HG02642 (cell line): Measurements from ENCODE around the gene MAP1B.

Source experiments
- ATAC-seq: cut with Tn5 transposase; IDR thresholded peaks from one replicate; pipeline ENCODE4 v1.9.1; 2021; ENCODE audit warnings: mild to moderate bottlenecking; ENCODE audit not compliant: unreplicated experiment, poor library complexity

The MAP1B gene

DNA sequence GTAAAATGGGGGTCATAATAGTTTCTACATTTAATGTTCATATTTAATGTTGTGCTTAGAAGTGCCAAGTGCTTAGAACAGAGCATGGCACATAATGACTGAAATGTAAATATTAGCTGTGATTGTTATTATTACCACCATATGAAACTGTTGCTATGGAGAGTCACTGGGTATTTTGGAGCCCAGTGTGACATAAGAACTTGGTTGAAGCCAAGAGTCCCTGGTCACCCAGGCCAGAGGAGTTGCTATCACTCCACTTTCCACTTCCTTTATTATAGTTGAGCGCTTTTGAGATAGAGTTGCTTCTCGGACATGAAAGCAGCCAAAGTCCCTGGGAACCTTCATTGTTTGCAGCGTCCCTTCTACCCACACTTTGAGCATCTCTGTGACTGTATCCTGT lies 77.1 kb downstream of the MAP1B start:
- ATAC-seq = no peak

DNA sequence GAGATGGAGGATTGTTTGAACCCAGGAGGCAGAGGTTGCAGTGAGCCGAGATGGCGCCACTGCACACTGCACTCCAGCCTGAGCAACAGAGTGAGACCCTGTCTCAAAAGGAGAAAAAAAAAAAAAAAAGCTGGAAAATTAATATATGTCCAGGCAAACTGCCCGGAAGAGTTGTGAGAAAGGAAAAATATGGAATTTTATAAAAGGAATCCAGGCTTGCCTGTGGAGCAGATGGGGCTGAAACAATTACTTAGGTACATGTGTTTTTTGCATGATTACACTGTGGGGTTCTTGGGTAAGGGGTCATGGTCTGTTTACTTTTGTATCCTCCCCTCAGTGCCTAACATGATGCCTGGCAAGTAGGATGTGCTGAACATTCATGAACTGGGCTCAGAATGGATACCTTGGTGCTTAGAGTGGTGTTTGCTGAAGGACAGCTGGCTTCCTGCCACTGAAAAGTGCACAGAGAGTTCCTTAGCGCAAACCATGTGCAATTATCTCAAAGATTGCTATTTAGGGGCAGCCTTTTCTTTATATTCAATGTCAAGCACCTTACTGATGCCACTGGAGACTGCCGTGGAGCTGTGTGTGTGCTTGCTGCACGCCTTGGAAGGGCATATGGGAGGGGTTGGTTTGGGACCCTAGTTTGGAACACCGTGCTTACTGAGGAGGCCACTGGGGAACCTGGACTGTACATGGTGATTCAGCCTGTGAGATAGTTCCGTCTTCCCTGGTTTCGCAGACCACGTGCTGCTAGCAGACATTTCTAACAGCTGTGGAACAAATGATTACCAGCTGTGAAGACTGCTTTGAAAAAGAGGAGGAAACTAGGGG lies 78.4 kb downstream of the MAP1B start:
- no peak for ATAC-seq

- ATAC-seq = no peak
Observed at GRCh38 chr5:72187388-72188075, 80.3 kb downstream of the MAP1B start.

GRCh38 chr5:72188166-72188565 lies 80.9 kb downstream of the MAP1B start:
- ATAC-seq = no peak

- ATAC-seq = no peak
Observed at GRCh38 chr5:72189146-72189545, 81.9 kb downstream of the MAP1B start.

- no peak for ATAC-seq
Observed at GRCh38 chr5:72191404-72191803, 84.1 kb downstream of the MAP1B start.

DNA sequence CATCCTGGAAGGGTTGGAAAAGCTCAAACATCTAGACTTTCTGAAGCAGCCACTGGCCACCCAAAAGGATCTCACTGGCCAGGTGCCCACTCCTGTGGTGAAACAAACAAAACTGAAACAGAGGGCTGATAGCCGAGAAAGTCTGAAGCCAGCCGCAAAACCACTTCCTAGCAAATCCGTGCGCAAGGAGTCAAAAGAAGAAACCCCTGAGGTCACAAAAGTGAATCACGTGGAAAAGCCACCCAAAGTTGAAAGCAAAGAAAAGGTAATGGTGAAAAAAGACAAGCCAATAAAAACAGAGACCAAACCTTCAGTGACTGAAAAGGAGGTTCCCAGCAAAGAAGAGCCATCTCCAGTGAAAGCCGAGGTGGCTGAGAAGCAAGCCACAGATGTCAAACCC lies 87.6 kb downstream of the MAP1B start:
- peak; percentile 92 for ATAC-seq

DNA sequence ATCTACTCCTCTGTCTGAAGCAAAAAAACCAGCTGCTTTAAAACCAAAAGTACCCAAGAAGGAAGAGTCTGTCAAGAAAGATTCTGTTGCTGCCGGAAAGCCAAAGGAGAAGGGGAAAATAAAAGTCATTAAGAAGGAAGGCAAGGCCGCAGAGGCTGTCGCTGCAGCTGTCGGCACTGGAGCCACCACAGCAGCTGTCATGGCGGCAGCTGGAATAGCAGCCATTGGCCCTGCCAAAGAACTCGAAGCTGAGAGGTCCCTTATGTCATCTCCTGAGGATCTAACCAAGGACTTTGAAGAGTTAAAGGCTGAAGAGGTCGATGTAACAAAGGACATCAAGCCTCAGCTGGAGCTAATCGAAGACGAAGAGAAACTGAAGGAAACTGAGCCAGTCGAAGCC lies 88.3 kb downstream of the MAP1B start:
- no peak for ATAC-seq

DNA sequence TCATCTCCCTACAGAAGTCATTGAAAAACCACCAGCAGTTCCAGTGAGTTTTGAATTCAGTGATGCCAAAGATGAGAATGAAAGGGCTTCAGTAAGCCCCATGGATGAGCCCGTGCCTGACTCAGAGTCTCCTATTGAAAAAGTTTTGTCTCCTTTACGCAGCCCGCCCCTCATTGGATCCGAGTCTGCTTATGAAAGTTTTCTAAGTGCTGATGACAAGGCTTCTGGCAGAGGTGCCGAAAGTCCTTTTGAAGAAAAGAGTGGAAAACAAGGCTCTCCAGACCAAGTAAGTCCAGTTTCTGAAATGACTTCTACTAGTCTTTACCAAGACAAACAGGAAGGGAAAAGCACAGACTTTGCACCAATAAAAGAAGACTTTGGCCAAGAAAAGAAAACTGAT lies 90.1 kb downstream of the MAP1B start:
- no peak for ATAC-seq

DNA sequence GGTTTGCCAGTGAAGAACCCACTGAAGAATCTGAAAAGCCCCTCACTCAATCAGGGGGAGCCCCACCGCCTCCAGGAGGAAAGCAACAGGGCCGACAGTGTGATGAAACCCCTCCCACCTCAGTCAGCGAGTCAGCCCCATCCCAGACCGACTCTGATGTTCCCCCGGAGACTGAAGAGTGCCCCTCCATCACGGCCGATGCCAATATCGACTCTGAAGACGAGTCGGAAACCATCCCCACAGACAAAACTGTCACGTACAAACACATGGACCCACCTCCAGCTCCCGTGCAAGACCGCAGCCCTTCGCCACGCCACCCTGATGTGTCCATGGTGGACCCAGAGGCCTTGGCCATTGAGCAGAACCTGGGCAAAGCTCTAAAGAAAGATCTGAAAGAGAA lies 92.4 kb downstream of the MAP1B start:
- ATAC-seq = no peak

- ATAC-seq = no peak
Observed at GRCh38 chr5:72202331-72202825, 95.1 kb downstream of the MAP1B start.

DNA sequence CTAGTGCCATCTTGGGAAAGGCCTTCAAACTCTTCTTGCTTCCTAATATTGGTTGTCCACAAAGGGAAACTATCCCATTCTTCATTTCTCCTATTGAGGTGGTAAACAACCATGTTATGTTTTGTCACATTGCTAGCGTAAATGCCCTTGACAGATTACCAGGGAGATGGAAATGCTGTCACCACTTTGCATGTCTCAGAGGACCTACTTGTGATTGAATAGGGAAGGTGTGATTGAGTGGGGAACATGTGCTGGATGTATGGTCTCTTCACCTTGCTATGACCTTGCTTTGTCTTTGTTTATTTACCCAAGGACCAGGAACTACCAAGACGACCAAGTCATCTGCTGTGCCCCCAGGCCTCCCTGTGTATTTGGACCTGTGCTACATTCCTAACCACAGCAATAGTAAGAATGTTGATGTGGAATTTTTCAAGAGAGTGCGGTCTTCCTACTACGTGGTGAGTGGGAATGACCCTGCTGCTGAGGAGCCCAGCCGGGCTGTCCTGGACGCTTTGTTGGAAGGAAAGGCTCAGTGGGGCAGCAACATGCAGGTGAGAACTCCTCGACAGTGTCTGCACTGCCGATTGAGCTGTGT lies 96.1 kb downstream of the MAP1B start:
- ATAC-seq = no peak

DNA sequence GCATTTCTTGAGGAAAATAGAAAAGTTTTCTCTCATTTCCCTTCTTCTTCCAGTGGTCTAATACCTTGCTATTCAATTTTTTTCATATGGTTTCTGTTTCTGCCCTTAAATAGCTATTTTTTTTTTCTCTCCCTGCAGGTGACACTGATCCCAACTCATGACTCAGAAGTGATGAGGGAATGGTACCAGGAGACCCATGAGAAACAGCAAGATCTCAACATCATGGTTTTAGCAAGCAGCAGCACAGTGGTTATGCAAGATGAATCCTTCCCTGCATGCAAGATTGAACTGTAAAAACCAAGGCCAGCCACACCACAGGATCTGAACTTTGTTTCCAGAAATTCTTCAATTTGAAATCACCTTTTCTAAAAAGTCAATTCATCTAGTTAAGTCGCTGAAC lies 97.7 kb downstream of the MAP1B start:
- no peak for ATAC-seq

GRCh38 chr5:72205431-72206009 lies 98.2 kb downstream of the MAP1B start:
- no peak for ATAC-seq

DNA sequence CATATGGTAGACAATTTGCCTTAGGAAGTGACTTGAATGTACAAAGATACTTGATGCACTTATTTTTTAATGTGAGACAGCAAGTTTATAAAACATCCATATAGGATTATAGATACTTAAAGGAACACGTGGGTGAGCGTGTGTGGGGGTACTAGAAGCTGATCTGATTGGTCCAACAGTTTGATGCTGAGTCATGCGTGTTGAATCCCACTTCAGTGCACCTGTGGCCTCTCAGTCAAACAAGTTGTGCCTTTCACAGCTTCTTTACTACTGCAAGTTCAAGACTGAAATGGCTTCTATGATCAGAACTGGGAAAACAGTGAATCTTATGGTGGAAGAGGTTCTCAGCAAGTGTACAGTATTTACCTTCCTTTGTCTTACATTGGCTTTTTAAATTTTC lies 98.9 kb downstream of the MAP1B start:
- ATAC-seq = no peak

GRCh38 chr5:72206994-72207393 lies 99.7 kb downstream of the MAP1B start:
- no peak for ATAC-seq

DNA sequence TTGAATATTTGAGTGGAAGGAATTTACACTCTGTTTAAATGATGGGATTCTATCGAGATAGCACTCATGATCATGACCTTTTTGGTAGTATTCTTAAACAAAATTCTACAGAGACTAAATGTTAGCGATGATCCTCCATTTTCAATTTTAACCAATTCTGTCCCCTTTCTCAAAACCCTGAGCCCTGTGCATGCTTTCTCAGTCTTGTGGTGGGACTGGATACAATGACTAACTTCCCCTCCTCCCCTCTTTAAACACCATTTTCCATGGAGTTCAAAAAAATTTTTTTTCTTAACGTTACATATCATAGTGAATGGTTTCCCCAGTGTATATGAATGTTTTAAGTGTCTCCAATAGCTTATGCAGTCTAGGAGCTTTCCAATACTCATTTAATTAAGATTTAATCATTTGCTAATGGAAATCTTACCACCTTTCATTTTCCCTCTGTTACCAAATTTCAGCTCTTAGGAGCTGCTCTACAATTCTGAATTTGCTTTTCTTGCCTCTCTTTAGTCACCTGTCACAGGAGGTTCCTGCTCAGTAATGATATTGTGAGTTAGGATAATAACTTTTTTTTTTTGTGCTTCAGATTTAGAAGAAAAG lies 101.2 kb downstream of the MAP1B start:
- ATAC-seq = no peak

- ATAC-seq = no peak
Observed at GRCh38 chr5:72209147-72210115, 102.2 kb downstream of the MAP1B start.

GRCh38 chr5:72210888-72211678 lies 103.8 kb downstream of the MAP1B start:
- ATAC-seq = no peak
